Left lung (tissue), 10 donors: ENCODE results near the gene ARPP21. TPM values are rescaled to one million over a fixed set of nuclear protein-coding genes. Genes with fewer than 3 reads are reported as not detected.

Experiments used
- ATAC-seq: fragments of 200-7000 bp; cut with Tn5 transposase; one replicate; pipeline ENCODE4 v1.9.1; 2020; ENCODE audit warnings: moderate library complexity
- DNase-seq, 4 donors: peaks; one replicate each; pipeline ENCODE4 v3.0.0-alpha.2; 2013 to 2020
- H3K27ac ChIP-seq, 2 donors: fragments of 200-600 bp; sonication (generic) in 1 of 2; one replicate each; pipeline versions ENCODE4 v1.5.0 to v1.8.0; 2020 to 2021
- H3K27me3 ChIP-seq, 2 donors: fragments of 200-600 bp; sonication (generic) in 1 of 2; one replicate each; pipeline versions ENCODE4 v1.5.0 to v1.8.0; 2020 to 2021
- H3K36me3 ChIP-seq, 2 donors: fragments of 200-600 bp; sonication (generic) in 1 of 2; one replicate each; pipeline versions ENCODE4 v1.5.0 to v1.8.0; 2020 to 2021
- H3K4me1 ChIP-seq, 2 donors: fragments of 200-600 bp; one replicate each; pipeline ENCODE4 v1.8.0; 2021
- H3K4me3 ChIP-seq, 2 donors: fragments of 200-600 bp; sonication (generic) in 1 of 2; one replicate each; pipeline versions ENCODE4 v1.5.0 to v1.8.0; 2020 to 2021; ENCODE audit warnings: mild to moderate bottlenecking in 1 of 2
- H3K9me3 ChIP-seq, 2 donors: fragments of 200-600 bp; sonication (generic) in 1 of 2; one replicate each; pipeline versions ENCODE4 v1.5.0 to v1.8.0; 2020 to 2021
- CTCF ChIP-seq, 2 donors: fragments of 200-600 bp; sonication (generic) in 1 of 2; IDR thresholded peaks; one replicate each; pipeline versions ENCODE4 v1.5.0 to v1.8.0; 2021; ENCODE audit warnings: antibody characterized with exemption in 2 of 2
- intact Hi-C, 2 donors: fragments of 100-400 bp; cut with DNase I; formaldehyde crosslinking; loops; one replicate each; pipeline versions ENCODE4 v1.11.2 to v1.14.2; 2022
- polyA plus RNA-seq, 6 donors: library from polyadenylated mRNA; unstranded; fragments of 120-200 nt; gene quantifications; one replicate each; pipeline ENCODE4 v1.2.1, GENCODE V29; 2013; ENCODE audit not compliant: insufficient read length in 6 of 6
- total RNA-seq, 2 donors: library from RNA; stranded (reverse); fragmentation: NEBNext Ultra II Directional; extraction: Animal tissue kit (Norgen Biotek cat#: 25700); gene quantifications; one replicate each; pipeline ENCODE4 v1.2.1, GENCODE V29; 2021
- donor health status: DM: no; HTN: yes; CAD: no.
- donor health status: DM: no; HTN: no; CAD: no.

ARPP21 gene
- total and polyA plus RNA-seq, 8 donors = 0.21 to 0.45 (median 0.27) TPM; not detected in 2

- no peaks in the 10 kb centered on the region for H3K4me1 ChIP-seq
- DNase-seq = no peak
- H3K27ac ChIP-seq = no peak overlapping the region
- no peak overlapping the region for H3K4me3 ChIP-seq
- no peak for TF ChIP-seq CTCF (IDR thresholded peaks at IDR 0.05)
- H3K27me3 ChIP-seq = no peaks in the 10 kb centered on the region
- H3K9me3 ChIP-seq = no peaks in the 10 kb centered on the region
- H3K36me3 ChIP-seq = no peaks in the 10 kb centered on the region
- ATAC-seq = no peak
- intact Hi-C loops = no loop called here
These were observed 144.8 kb downstream of the ARPP21 start for GRCh38 chr3:35784169-35784568.

GRCh38 chr3:35785234-35785888, 146.0 kb downstream of the ARPP21 start:
- no peak for TF ChIP-seq CTCF (IDR thresholded peaks at IDR 0.05)
- intact Hi-C loops = no loop called here
- no peak for DNase-seq
- Histone ChIP-seq H3K4me3 (no peak overlapping the region), H3K4me1 (no peaks in the 10 kb centered on the region), H3K36me3 (no peaks in the 10 kb centered on the region), H3K27ac (no peak overlapping the region), H3K9me3 (no peaks in the 10 kb centered on the region), H3K27me3 (no peaks in the 10 kb centered on the region)
- ATAC-seq = no peak

GRCh38 chr3:35787936-35788335, 148.6 kb downstream of the ARPP21 start:
- DNase-seq = no peak
- H3K36me3 ChIP-seq = no peaks in the 10 kb centered on the region
- no peak overlapping the region for H3K4me3 ChIP-seq
- intact Hi-C loops = no loop called here
- no peak for TF ChIP-seq CTCF (IDR thresholded peaks at IDR 0.05)
- H3K27me3 ChIP-seq = no peaks in the 10 kb centered on the region
- H3K4me1 ChIP-seq = no peaks in the 10 kb centered on the region
- H3K9me3 ChIP-seq = no peaks in the 10 kb centered on the region
- H3K27ac ChIP-seq = no peak overlapping the region
- no peak for ATAC-seq

GRCh38 chr3:35789042-35789831, 149.9 kb downstream of the ARPP21 start:
- H3K36me3 ChIP-seq = no peaks in the 10 kb centered on the region
- TF ChIP-seq CTCF (IDR thresholded peaks at IDR 0.05) = no peak
- no peak for DNase-seq
- H3K4me1 ChIP-seq = no peaks in the 10 kb centered on the region
- ATAC-seq = no peak
- H3K9me3 ChIP-seq = no peaks in the 10 kb centered on the region
- no peaks in the 10 kb centered on the region for H3K27me3 ChIP-seq
- H3K27ac ChIP-seq = no peak overlapping the region
- no peak overlapping the region for H3K4me3 ChIP-seq
- intact Hi-C loops = no loop called here

GRCh38 chr3:35790764-35791163, 151.4 kb downstream of the ARPP21 start:
- intact Hi-C loops = no loop called here

More at GRCh38 chr3:35790764-35791163, 151.4 kb downstream of the ARPP21 start:
- Histone ChIP-seq H3K4me1 (no peaks in the 10 kb centered on the region), H3K4me3 (no peak overlapping the region), H3K36me3 (no peaks in the 10 kb centered on the region), H3K27me3 (no peaks in the 10 kb centered on the region), H3K9me3 (no peaks in the 10 kb centered on the region), H3K27ac (no peak overlapping the region)
- DNase-seq = no peak
- TF ChIP-seq CTCF (IDR thresholded peaks at IDR 0.05) = no peak
- ATAC-seq = no peak
